Suprapubic skin (tissue), 4 donors: ENCODE results near the gene BZW1. TPM values are rescaled to one million over a fixed set of nuclear protein-coding genes. Genes with fewer than 3 reads are reported as not detected.

Experiments used
- DNase-seq, 2 donors: peaks; one replicate each; pipeline ENCODE4 v3.0.0-alpha.2; 2019; ENCODE audit warnings: low spot score in 2 of 2
- H3K27ac ChIP-seq: fragments of 200-600 bp; sonication (generic); one replicate; pipeline ENCODE4 v1.5.1; 2019
- H3K27me3 ChIP-seq: fragments of 200-600 bp; sonication (generic); one replicate; pipeline ENCODE4 v1.5.1; 2019
- H3K36me3 ChIP-seq: fragments of 200-600 bp; sonication (generic); one replicate; pipeline ENCODE4 v1.5.1; 2019
- H3K4me1 ChIP-seq: fragments of 200-600 bp; sonication (generic); one replicate; pipeline ENCODE4 v1.5.1; 2019
- H3K4me3 ChIP-seq: fragments of 200-600 bp; sonication (generic); one replicate; pipeline ENCODE4 v1.5.1; 2019; ENCODE audit warnings: mild to moderate bottlenecking
- H3K9me3 ChIP-seq: fragments of 200-600 bp; sonication (generic); one replicate; pipeline ENCODE4 v1.5.1; 2019
- CTCF ChIP-seq, 2 donors: fragments of 200-600 bp in 1 of 2; fragments of 450-650 bp in 1 of 2; sonication (generic) in 1 of 2; IDR thresholded peaks; one replicate each; pipeline ENCODE4 v1.5.1; 2016 to 2019; ENCODE audit warnings: antibody characterized with exemption in 2 of 2, mild to moderate bottlenecking in 1 of 2, moderate library complexity in 1 of 2
- EP300 ChIP-seq: sonication (generic); formaldehyde crosslinking; IDR thresholded peaks from one replicate; pipeline ENCODE4 v1.6.1; 2017; ENCODE audit warnings: antibody characterized with exemption
- POLR2A ChIP-seq, 2 donors: fragments of 450-650 bp; IDR thresholded peaks; one replicate each; pipeline ENCODE4 v1.6.1; 2017; ENCODE audit warnings: antibody characterized with exemption in 2 of 2, mild to moderate bottlenecking in 2 of 2, moderate library complexity in 2 of 2
- POLR2AphosphoS5 ChIP-seq, 3 donors: sonication (generic); formaldehyde crosslinking; IDR thresholded peaks; one replicate each; pipeline ENCODE4 v1.6.1; 2017; ENCODE audit warnings: antibody characterized with exemption in 3 of 3
- WGBS: methylation state at CpG from one replicate; pipeline ENCODE4 v1.1.5; 2018; 5-methylcytosine and 5-hydroxymethylcytosine counted together
- total RNA-seq, 4 donors: library from RNA; depleted of rRNA; stranded (reverse); fragments of >200 nt; gene quantifications; one replicate each; pipeline ENCODE4 v1.1.0, GENCODE V29; 2016

The BZW1 gene
- total RNA-seq, 4 donors from 2014 or later: 103 to 215 (median 137) TPM

DNA sequence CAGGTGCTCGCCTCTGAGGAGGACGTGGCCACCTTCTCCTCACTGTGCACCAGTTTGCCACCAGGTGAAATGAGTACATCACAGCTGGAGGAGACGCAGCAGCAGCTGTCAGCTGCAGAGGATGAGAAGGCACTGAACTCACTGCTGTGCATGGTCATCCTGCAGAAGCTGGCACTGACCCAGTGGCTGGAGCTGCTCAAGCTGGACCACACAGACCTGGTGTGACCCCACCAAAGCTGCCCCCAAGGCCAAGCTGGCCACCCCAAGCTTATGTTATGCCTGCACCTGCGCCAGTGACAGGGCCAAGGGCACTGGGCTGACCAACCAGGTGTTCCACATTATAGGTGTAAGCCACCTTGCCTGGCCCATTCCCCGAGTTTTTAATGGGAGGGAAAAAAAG is 33.5 kb downstream of the BZW1 start:
- H3K9me3 ChIP-seq: no peaks in the 10 kb centered on the region
- H3K27ac ChIP-seq: no peak overlapping the region
- no peak for TF ChIP-seq POLR2AphosphoS5 (IDR thresholded peaks at IDR 0.05)
- no peak for TF ChIP-seq POLR2A (IDR thresholded peaks at IDR 0.05)
- TF ChIP-seq CTCF (IDR thresholded peaks at IDR 0.05): no peak
- TF ChIP-seq EP300: no peak
- 80% methylated on average over 4 of the region's 5 CpGs for WGBS
- no peaks in the 10 kb centered on the region for H3K27me3 ChIP-seq
- H3K36me3 ChIP-seq: no peaks in the 10 kb centered on the region
- DNase-seq: no peak
- H3K4me1 ChIP-seq: no peaks in the 10 kb centered on the region
- no peak overlapping the region for H3K4me3 ChIP-seq

- no peak for DNase-seq
- Histone ChIP-seq H3K4me3 (no peak overlapping the region), H3K4me1 (no peaks in the 10 kb centered on the region), H3K27ac (no peak overlapping the region), H3K9me3 (no peaks in the 10 kb centered on the region), H3K36me3 (no peaks in the 10 kb centered on the region), H3K27me3 (no peaks in the 10 kb centered on the region)
- WGBS: 67% methylated on average over 10 of the region's 10 CpGs
- TF ChIP-seq POLR2AphosphoS5 (IDR thresholded peaks at IDR 0.05): no peak
- TF ChIP-seq POLR2A (IDR thresholded peaks at IDR 0.05): no peak
- TF ChIP-seq EP300: no peak
- no peak for TF ChIP-seq CTCF (IDR thresholded peaks at IDR 0.05)
Measured at GRCh38 chr2:200845669-200846325, 34.1 kb downstream of the BZW1 start.

GRCh38 chr2:200847269-200847668 is 35.6 kb downstream of the BZW1 start:
- Histone ChIP-seq H3K4me3 (no peak overlapping the region), H3K9me3 (no peaks in the 10 kb centered on the region), H3K27me3 (no peaks in the 10 kb centered on the region), H3K27ac (no peak overlapping the region), H3K4me1 (no peaks in the 10 kb centered on the region), H3K36me3 (peaks cover 11% of the 10 kb centered on the region)
- DNase-seq: no peak
- TF ChIP-seq EP300 (no peak), CTCF (IDR thresholded peaks at IDR 0.05) (no peak), POLR2AphosphoS5 (IDR thresholded peaks at IDR 0.05) (no peak), POLR2A (IDR thresholded peaks at IDR 0.05) (no peak)

DNA sequence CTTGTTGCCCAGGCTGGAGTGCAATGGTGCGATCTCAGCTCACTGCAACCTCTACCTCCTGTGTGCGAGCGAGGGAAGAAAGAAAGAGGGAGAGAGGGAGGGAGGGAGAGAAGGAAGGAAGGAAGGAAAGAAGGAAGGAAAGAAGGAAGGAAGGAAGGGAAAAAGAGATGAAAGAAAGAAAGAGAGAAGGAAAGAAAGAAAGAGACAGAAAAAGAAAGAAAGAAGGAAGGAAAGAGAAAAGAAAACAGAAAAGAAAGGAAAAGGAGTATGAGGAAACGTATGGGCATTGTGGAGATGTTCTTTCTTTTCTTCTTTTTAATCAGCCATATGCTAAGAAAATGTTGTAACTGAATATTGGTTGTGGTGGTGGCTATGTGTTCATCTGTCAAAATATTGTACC is 36.2 kb downstream of the BZW1 start:
- Histone ChIP-seq H3K27me3 (no peaks in the 10 kb centered on the region), H3K4me1 (no peaks in the 10 kb centered on the region), H3K9me3 (no peaks in the 10 kb centered on the region), H3K36me3 (peaks cover 18% of the 10 kb centered on the region), H3K27ac (no peak overlapping the region), H3K4me3 (no peak overlapping the region)
- no peak for DNase-seq
- no peak for TF ChIP-seq POLR2A (IDR thresholded peaks at IDR 0.05)
- no peak for TF ChIP-seq EP300
- no peak for TF ChIP-seq POLR2AphosphoS5 (IDR thresholded peaks at IDR 0.05)
- WGBS: 92% methylated on average over 4 of the region's 4 CpGs

- Histone ChIP-seq H3K4me1 (no peaks in the 10 kb centered on the region), H3K4me3 (no peak overlapping the region), H3K27ac (no peak overlapping the region), H3K36me3 (peaks cover 45% of the 10 kb centered on the region), H3K9me3 (no peaks in the 10 kb centered on the region), H3K27me3 (no peaks in the 10 kb centered on the region)
- TF ChIP-seq EP300 (no peak), POLR2AphosphoS5 (IDR thresholded peaks at IDR 0.05) (no peak), POLR2A (IDR thresholded peaks at IDR 0.05) (no peak)
- WGBS: 88% methylated on average over 14 of the region's 14 CpGs
- no peak for DNase-seq
Measured at GRCh38 chr2:200850512-200851256, 39.0 kb downstream of the BZW1 start.

DNA sequence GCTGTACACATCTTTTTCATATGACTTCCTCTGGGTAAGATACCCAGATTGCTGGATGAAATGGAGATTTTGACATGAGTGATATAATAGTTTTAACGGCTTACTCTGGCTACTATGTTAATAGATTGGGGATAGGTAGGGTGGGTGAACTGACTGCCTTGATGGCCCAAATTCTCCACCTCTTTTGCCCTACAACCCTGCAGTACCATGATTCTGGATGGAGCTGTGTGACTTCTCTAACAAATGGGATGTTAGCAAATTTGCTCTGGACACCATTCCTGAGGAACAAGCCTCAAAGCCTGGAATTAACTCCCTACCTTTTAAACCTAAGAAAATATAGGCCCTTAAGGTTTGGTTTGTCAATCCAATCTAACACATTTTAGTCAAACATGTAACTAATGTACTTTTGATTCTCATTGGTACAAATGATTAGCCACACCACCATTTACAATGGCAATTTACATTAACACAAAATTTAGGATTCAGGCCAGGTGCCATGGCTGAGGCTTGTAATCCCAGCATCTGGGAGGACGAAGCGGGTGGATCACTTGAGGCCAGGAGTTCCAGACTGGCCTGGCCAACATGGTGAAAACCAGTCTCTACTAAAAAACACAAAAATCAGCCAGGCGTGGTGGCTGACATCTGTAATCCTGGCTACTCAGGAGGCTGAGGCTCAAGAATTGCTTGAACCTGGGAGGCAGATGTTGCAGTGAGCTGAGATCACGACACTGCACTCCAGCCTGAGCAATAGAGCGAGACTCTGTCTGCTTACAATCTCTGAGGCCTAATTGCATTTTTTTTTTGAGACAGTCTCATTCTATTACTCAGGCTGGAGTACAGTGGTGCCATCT is 39.9 kb downstream of the BZW1 start:
- peaks cover 55% of the 10 kb centered on the region for H3K36me3 ChIP-seq
- TF ChIP-seq POLR2A (IDR thresholded peaks at IDR 0.05) (no peak), POLR2AphosphoS5 (IDR thresholded peaks at IDR 0.05) (peak in 1 of 3 donors; percentile 30)

More for the DNA sequence above, 39.9 kb downstream of the BZW1 start:
- no peak for DNase-seq
- WGBS: 91% methylated on average over 6 of the region's 6 CpGs
- H3K9me3 ChIP-seq: no peaks in the 10 kb centered on the region
- H3K4me3 ChIP-seq: no peak overlapping the region
- no peaks in the 10 kb centered on the region for H3K4me1 ChIP-seq
- H3K27ac ChIP-seq: no peak overlapping the region
- H3K27me3 ChIP-seq: no peaks in the 10 kb centered on the region
